ENCODE measurements around the gene TCEAL1.
A peak's percentile ranks its signal among the peaks of the same experiment; 100 is the strongest.
"Not testable (repeated sequence)": the region's sequence is repeated elsewhere in the genome, so short reads cannot be mapped to it uniquely, and the experiment has no call there.

The TCEAL1 gene

GRCh38 chrX:103628386-103629317, at the start of gene TCEAL1:
TCEAL1 (plus strand) TSS chrX:103628975; CDS start chrX:103629917, 942 bp downstream.
- peak; percentile 35 for DNase-seq

GRCh38 chrX:103584596-103584995, 44.2 kb upstream of the TCEAL1 start:
- no peak for DNase-seq

- DNase-seq: peak; percentile 30
Observed at GRCh38 chrX:103585411-103586313, 43.1 kb upstream of the TCEAL1 start, which contains the start of gene TCEAL4. TCEAL4 (plus strand) TSS chrX:103585515; CDS start chrX:103586676, 1,161 bp downstream.

- DNase-seq: peak; percentile 3
Observed at GRCh38 chrX:103586314-103586646, 42.5 kb upstream of the TCEAL1 start.

- DNase-seq: no peak
Observed at GRCh38 chrX:103586659-103587058, 42.1 kb upstream of the TCEAL1 start.

GRCh38 chrX:103592295-103592694, 36.5 kb upstream of the TCEAL1 start:
- DNase-seq: not testable (repeated sequence)

GRCh38 chrX:103595202-103595601, 33.6 kb upstream of the TCEAL1 start:
- not testable (repeated sequence) for DNase-seq

GRCh38 chrX:103607364-103608305, 21.1 kb upstream of the TCEAL1 start, which contains the start of gene TCEAL3:
TCEAL3 (plus strand) TSS chrX:103607963; CDS start chrX:103609065, 1,102 bp downstream.
- no peak for DNase-seq

GRCh38 chrX:103608306-103608963, 20.3 kb upstream of the TCEAL1 start:
- DNase-seq: no peak

GRCh38 chrX:103610282-103610681, 18.5 kb upstream of the TCEAL1 start:
- no peak for DNase-seq

GRCh38 chrX:103613362-103613890, 15.3 kb upstream of the TCEAL1 start:
- no peak for DNase-seq

- DNase-seq: no peak
Observed at GRCh38 chrX:103614999-103615398, 13.8 kb upstream of the TCEAL1 start.

- DNase-seq: no peak
Observed at GRCh38 chrX:103615781-103616371, 12.9 kb upstream of the TCEAL1 start.

- no peak for DNase-seq
Observed at GRCh38 chrX:103616676-103617186, 12.0 kb upstream of the TCEAL1 start.

- DNase-seq: no peak
Observed at GRCh38 chrX:103624111-103624510, 4.7 kb upstream of the TCEAL1 start.

GRCh38 chrX:103626855-103627254, 1.9 kb upstream of the TCEAL1 start:
- no peak for DNase-seq

GRCh38 chrX:103629318-103630170, 769 bp downstream of the TCEAL1 start:
- DNase-seq: peak; percentile 17

- DNase-seq: no peak
Observed at GRCh38 chrX:103630171-103630511, 1.4 kb downstream of the TCEAL1 start.

GRCh38 chrX:103631145-103631544, 2.4 kb downstream of the TCEAL1 start:
- no peak for DNase-seq

- no peak for DNase-seq
Observed at GRCh38 chrX:103635436-103635835, 6.7 kb downstream of the TCEAL1 start.
